ACC112 (cell line): Measurements from ENCODE around the gene PFN3.
"Not testable (repeated sequence)": the region's sequence is repeated elsewhere in the genome, so short reads cannot be mapped to it uniquely, and the experiment has no call there.

Experiments
- H2AFZ ChIP-seq: fragments of 200-600 bp; sonication (generic); one replicate; pipeline ENCODE4 v1.6.0; 2017; ENCODE audit warnings: antibody characterized with exemption, low read length; ENCODE audit not compliant: unreplicated experiment
- H3K27ac ChIP-seq: fragments of 200-600 bp; sonication (generic); 2 replicates; pipeline ENCODE4 v1.5.1; 2014; ENCODE audit warnings: low read depth, mild to moderate bottlenecking, antibody characterized with exemption, low read length, moderate library complexity
- H3K27me3 ChIP-seq: fragments of 200-600 bp; sonication (generic); 2 replicates; pipeline ENCODE4 v1.6.1; 2014; ENCODE audit warnings: mild to moderate bottlenecking, antibody characterized with exemption, low read length, moderate library complexity, mixed read lengths; ENCODE audit not compliant: insufficient read depth
- H3K36me3 ChIP-seq: fragments of 200-600 bp; sonication (generic); 2 replicates; pipeline ENCODE4 v1.6.1; 2016; ENCODE audit warnings: mild to moderate bottlenecking, antibody characterized with exemption, low read length, moderate library complexity, mixed read lengths; ENCODE audit not compliant: insufficient read depth
- H3K4me1 ChIP-seq: fragments of 200-600 bp; sonication (generic); one replicate; pipeline ENCODE4 v1.6.1; 2016; ENCODE audit warnings: low read length, mixed read lengths; ENCODE audit not compliant: insufficient read depth, unreplicated experiment, control insufficient read depth
- H3K4me3 ChIP-seq: fragments of 200-600 bp; sonication (generic); 2 replicates; pipeline ENCODE4 v1.5.1; 2014; ENCODE audit warnings: mild to moderate bottlenecking, low read depth, low read length
- H3K79me2 ChIP-seq: fragments of 200-600 bp; sonication (generic); one replicate; pipeline ENCODE4 v1.6.0; 2016; ENCODE audit warnings: low read length; ENCODE audit not compliant: control insufficient read depth, unreplicated experiment, insufficient read depth

The PFN3 gene

GRCh38 chr5:177378884-177379883, 21.3 kb downstream of the PFN3 start:
- Histone ChIP-seq H3K27me3 (peaks cover 11% of the 10 kb centered on the region), H2AFZ (peak overlapping the region; percentile 15), H3K27ac (no peak overlapping the region)

GRCh38 chr5:177377851-177378776, 22.3 kb downstream of the PFN3 start:
- Histone ChIP-seq H3K4me1 (peaks cover 3% of the 10 kb centered on the region), H3K27me3 (peaks cover 8% of the 10 kb centered on the region)

More at GRCh38 chr5:177378884-177379883, 21.3 kb downstream of the PFN3 start:
- Histone ChIP-seq H3K79me2 (no peaks in the 10 kb centered on the region), H3K4me3 (no peak overlapping the region), H3K36me3 (no peaks in the 10 kb centered on the region), H3K4me1 (peaks cover 3% of the 10 kb centered on the region)

DNA sequence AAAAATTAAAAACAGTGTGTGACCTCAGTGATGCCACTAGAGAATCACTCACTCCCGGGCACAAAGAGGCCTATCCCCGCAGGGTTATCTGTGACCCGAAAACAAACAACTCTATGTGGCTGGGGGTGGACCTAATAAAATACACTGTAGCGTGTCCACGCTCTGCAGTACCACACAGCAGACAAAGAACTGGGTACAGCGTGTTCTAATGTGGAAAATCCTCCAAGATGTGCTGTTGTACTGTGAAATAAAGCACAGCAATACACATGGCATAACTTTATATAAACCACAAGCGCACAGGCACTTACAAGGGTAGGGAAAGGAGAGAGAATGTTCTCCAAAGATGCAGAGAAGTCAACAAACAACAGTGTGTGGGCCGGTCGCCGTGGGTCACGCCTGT, 24.4 kb downstream of the PFN3 start:
- Histone ChIP-seq H3K27ac (no peak overlapping the region), H3K4me1 (peaks cover 10% of the 10 kb centered on the region), H3K79me2 (no peaks in the 10 kb centered on the region)

More at GRCh38 chr5:177377851-177378776, 22.3 kb downstream of the PFN3 start:
- Histone ChIP-seq H3K27ac (no peak overlapping the region), H3K4me3 (no peak overlapping the region), H3K36me3 (no peaks in the 10 kb centered on the region), H2AFZ (no peak overlapping the region), H3K79me2 (no peaks in the 10 kb centered on the region)

DNA sequence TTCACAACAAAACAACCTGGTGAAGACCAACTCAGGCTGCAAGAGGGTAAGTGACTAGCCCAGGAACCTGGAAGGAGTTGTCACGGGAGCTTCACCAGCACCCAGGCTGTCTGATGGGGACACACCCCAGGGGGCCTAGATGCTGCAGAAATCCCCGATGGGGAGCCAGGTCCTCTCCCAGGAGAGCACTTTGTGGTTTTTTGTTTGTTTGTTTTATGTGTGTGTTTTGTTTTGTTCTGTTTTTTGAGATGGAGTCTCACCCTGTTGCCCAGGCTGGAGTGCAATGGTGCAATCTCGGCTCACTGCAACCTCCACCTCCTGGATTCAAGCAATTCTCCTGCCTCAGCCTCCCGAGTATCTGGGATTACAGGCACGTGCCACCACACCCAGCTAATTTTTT, 24.9 kb downstream of the PFN3 start:
- not testable (repeated sequence) for H3K36me3 ChIP-seq

More for the DNA sequence above, 24.4 kb downstream of the PFN3 start:
- Histone ChIP-seq H2AFZ (no peak overlapping the region), H3K4me3 (no peak overlapping the region), H3K36me3 (no peaks in the 10 kb centered on the region), H3K27me3 (no peaks in the 10 kb centered on the region)

DNA sequence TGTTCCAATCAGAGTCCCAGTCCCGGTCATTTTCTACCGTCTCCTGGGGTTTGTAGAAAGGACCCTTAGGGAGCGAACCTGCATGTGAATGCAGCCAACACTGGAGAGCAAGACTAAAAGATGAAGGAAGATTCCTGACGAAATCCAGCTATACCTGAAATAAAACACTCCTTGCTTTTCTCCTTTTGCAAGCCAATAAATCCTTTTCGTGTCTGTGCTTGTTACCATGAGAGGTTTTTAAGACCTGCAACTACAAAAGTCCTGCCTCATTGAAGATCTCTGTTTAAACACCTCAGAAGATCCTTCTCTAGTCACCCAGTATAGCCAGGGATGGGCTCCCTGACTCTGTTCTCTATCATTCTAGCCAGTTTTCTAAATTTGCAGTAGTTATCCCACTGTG, 26.2 kb downstream of the PFN3 start:
- Histone ChIP-seq H3K27me3 (no peaks in the 10 kb centered on the region), H3K27ac (no peak overlapping the region), H3K79me2 (no peaks in the 10 kb centered on the region), H3K4me1 (peaks cover 9% of the 10 kb centered on the region), H3K4me3 (no peak overlapping the region), H3K36me3 (no peaks in the 10 kb centered on the region), H2AFZ (no peak overlapping the region)

More for the DNA sequence above, 24.9 kb downstream of the PFN3 start:
- not testable (repeated sequence) for H3K4me3 ChIP-seq, H3K27me3 ChIP-seq, H3K27ac ChIP-seq, H2AFZ ChIP-seq, H3K79me2 ChIP-seq
- H3K4me1 ChIP-seq = peaks cover 10% of the 10 kb centered on the region

- no peak overlapping the region for H2AFZ ChIP-seq
- peaks cover 8% of the 10 kb centered on the region for H3K4me1 ChIP-seq
- no peaks in the 10 kb centered on the region for H3K36me3 ChIP-seq
- H3K4me3 ChIP-seq = no peak overlapping the region
- no peaks in the 10 kb centered on the region for H3K27me3 ChIP-seq
- H3K79me2 ChIP-seq = no peaks in the 10 kb centered on the region
- H3K27ac ChIP-seq = no peak overlapping the region
Measured at GRCh38 chr5:177373806-177374205, 26.7 kb downstream of the PFN3 start.

- Histone ChIP-seq H3K27ac (no peak overlapping the region), H3K4me1 (peaks cover 9% of the 10 kb centered on the region), H3K27me3 (no peaks in the 10 kb centered on the region), H3K79me2 (no peaks in the 10 kb centered on the region), H2AFZ (no peak overlapping the region), H3K36me3 (no peaks in the 10 kb centered on the region), H3K4me3 (no peak overlapping the region)
Measured at GRCh38 chr5:177372910-177373309, 27.6 kb downstream of the PFN3 start.

DNA sequence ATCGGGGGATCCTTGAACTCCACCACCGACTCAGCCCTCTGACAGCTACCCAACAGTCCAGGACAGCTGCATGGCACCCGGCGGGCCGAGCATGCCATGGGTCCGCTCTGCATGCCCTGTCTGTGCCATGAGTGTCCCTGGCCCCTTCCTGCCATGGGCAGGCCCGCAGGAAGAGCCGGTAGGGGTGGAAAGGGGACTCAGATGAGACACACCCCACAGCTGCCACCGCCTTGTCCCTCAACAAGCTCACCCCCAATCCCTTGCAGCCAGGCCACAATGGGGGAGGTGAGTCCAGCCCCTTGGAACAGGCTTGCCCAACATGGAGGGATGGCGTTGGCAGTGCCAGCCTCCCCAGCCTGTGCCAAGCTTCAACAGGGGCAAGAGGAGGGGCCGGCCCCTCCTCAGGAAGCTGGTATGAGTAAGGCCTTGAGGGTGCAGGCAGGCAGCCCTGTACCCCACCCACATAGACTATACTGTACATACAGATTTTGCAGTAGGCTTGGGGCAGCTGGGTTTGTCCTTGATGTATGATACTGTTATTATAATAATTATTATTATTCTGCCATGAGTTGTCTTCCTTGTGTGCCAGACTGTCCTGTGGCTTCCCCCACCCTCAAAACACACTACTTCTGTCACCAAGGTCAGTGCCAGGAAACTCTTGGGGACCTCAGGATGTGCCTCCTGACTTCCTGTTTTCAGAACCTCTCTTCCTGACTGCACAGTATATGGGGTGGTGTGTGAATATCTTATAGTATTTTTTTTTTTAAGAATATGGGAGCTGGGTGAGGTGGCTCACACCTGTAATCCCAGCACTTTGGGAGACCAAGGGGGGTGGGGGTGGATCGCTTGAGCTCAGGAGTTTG, 28.2 kb downstream of the PFN3 start:
- Histone ChIP-seq H3K27ac (no peak overlapping the region), H3K4me1 (peaks cover 14% of the 10 kb centered on the region), H3K79me2 (no peaks in the 10 kb centered on the region), H2AFZ (no peak overlapping the region), H3K27me3 (no peaks in the 10 kb centered on the region), H3K4me3 (no peak overlapping the region; the same call in 1 of the 2 replicates), H3K36me3 (no peaks in the 10 kb centered on the region)

DNA sequence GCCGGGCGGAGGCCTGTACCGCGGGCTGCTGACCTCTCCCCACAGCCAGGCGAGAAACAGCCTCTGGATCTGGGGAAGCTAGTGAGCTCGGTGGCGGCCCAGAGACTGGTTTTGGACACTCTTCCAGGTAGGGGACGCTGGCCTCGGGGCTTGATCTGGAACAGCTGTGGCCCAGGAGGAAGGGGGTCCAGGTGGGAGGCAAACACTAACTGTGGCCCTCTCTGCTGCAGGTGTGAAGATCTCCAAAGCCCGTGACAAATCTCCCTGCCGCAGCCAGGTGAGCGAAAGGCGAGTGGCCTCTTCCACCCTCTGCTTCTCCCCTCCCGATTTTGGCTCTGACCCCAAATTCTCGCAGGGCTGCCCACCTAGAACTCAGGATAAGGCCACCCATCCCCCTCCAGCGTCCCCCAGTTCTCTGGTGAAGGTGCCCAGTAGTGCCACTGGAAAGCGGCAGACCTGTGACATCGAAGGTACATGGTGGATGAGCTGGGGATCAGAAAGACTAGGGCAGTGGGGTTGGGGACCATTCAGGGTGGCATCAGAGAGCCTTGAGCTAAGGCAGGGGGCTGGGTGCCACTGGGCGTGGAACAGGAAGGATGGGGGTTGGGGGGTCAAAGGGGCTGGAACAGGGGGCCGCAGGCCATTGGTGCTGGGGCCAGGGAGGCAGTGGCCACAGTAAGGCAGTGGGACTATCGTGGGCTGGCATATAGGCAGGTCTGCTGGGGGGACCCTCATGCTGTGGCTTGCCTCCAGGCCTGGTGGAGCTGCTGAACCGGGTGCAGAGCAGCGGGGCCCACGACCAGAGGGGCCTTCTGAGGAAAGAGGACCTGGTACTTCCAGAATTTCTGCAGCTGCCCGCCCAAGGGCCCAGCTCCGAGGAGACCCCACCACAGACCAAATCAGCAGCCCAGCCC, 29.1 kb downstream of the PFN3 start:
- peak overlapping the region; percentile 46 for H2AFZ ChIP-seq
- no peak overlapping the region for H3K27ac ChIP-seq

More for the DNA sequence above, 29.1 kb downstream of the PFN3 start:
- no peaks in the 10 kb centered on the region for H3K79me2 ChIP-seq
- no peaks in the 10 kb centered on the region for H3K36me3 ChIP-seq
- no peaks in the 10 kb centered on the region for H3K27me3 ChIP-seq
- H3K4me3 ChIP-seq = peak overlapping the region; percentile 72
- H3K4me1 ChIP-seq = peaks cover 19% of the 10 kb centered on the region
